GM21381 (cell line): ENCODE measurements around the gene STAT5A.
"Not testable (repeated sequence)": the region's sequence is repeated elsewhere in the genome, so short reads cannot be mapped to it uniquely, and the experiment has no call there.

Experiments
- ATAC-seq: cut with Tn5 transposase; IDR thresholded peaks from one replicate; pipeline ENCODE4 v1.9.1; 2021; ENCODE audit warnings: mild to moderate bottlenecking, moderate library complexity; ENCODE audit not compliant: unreplicated experiment

STAT5A gene

DNA sequence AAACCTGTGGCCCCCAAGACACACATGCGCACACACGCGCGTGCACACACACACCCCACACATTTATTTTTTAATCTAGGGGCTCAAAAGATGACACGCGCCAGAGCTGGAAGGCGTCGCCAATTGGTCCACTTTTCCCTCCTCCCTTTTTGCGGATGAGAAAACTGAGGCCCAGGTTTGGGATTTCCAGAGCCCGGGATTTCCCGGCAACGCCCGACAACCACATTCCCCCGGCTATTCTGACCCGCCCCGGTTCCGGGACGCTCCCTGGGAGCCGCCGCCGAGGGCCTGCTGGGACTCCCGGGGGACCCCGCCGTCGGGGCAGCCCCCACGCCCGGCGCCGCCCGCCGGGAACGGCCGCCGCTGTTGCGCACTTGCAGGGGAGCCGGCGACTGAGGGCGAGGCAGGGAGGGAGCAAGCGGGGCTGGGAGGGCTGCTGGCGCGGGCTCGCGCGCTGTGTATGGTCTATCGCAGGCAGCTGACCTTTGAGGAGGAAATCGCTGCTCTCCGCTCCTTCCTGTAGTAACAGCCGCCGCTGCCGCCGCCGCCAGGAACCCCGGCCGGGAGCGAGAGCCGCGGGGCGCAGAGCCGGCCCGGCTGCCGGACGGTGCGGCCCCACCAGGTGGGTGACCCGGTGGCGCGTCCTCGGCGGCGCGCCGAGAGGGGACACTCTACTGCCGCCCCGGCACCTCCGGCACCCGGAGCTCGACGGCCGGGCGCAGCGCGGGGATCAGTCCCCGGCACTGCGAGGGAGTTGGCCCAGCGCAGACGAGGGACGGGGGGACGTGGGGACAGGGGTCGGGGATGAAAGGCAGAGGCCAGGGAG, at the start of gene STAT5A:
Gene STAT5A (plus strand): TSS at position 522 of the 826 bp plus-strand sequence. CDS start 914 bp downstream, outside the sequence.
- ATAC-seq: peak; percentile 43

DNA sequence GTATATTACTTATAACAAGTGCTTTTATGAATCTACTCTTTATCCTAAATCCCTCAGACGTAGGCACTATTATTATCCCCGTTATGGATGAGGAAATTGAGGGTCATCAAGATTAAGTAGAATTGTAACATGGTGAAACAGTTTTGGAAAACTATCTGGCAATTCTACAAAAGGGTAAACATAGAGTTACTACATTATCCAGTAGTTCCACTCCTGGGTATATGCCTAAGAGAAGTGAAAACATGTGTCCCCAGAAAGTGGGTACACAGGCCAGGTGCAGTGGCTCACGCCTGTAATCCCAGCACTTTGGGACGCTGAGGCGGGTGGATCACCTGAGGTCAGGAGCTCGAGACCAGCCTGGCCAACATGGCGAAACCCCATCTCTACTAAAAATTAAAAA, 48.7 kb upstream of the STAT5A start:
- not testable (repeated sequence) for ATAC-seq

DNA sequence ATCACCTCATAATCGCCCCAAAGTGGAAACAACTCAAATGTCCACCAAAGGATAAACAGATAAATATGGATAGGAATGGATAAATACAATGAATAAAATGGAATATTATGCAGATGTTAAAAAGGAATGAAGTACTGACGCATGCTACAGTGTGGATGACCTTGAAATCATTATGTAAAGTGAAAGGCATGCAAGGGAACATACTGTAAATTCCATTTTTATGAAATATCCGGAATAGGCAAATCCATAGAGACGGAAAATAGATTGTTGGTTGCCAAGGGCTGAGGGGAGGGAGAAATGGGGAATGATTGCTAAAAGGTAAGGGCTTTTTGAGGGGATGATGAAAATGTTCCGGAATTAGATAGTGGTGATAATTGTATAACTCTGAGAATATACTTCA, 48.1 kb upstream of the STAT5A start:
- no peak for ATAC-seq

DNA sequence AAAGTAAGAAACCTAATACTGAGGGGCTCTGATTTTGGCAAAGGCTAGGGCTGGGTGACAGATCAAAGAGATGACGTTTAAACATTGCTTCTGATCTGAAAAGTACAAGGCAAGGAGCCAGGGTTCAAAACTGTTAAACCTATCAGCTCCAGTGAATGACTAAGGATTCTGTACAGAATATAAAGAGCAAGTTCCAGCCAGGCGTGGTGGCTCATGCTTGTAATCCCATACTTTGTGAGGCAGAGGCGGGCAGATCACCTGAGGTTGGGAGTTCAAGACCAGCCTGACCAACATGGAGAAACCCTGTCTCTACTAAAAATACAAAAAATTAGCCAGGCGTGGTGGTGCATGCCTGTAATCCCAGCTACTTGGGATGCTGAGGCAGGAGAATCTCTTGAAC, 47.4 kb upstream of the STAT5A start:
- not testable (repeated sequence) for ATAC-seq

DNA sequence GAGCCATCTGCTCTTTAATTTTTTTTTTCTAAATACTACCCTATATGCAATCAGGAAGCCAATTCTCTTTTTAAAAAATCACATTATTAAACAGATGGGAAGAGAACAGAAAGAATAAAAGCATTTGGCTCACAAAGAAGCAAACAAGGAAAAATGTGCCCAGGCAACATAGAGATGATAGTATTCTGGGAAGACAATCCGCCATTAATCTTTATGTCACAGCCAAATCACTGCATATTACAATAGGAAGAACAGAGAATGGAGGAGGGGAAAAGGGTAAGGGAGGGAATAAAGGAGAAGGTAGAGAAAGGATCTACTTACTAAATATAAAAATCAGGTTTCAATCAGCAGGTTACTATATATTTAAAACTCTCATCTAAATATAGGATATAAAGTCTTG, 46.4 kb upstream of the STAT5A start:
- ATAC-seq: no peak

DNA sequence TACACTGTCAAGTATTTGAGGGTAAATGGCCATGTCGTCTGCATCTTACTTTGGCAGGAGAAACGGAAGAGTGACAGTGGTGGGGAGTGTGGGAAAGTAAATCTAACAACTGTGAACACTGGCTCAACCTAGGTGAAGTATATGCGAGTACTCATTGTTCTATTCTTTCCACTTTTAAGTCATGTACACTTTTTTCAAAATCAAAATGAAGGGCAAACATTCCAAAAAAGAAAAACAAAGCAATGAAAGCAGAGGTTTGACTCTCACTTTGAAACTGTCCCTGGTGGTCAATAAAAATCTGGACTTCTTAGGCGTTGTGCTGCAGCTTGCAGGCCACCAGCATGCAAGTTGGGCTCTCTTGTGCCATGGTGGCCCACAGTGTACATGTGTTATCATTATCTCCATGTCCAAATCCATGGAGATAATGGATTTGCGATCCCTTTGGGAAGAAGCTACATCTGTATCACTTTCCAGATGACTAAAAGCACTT, 44.8 kb upstream of the STAT5A start:
- ATAC-seq: no peak

DNA sequence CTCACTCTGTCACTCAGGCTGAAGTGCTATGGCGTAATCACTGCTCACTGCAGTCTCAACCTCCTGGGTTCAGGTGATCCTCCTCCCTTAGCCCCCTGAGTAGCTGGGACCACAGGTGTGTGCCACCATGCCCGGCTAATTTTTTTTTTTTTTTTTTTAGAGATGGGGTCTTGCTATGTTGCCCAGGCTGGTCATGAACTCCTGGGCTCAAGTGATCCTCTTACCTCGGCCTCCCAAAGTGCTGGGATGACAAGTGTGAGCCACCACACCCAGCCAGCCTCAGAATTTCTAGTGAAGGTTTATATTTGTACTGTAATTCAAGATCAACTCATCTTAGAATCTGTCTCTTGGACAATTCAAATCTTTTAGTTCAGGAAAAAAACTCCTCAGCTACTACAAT, 44.2 kb upstream of the STAT5A start:
- ATAC-seq: not testable (repeated sequence)

DNA sequence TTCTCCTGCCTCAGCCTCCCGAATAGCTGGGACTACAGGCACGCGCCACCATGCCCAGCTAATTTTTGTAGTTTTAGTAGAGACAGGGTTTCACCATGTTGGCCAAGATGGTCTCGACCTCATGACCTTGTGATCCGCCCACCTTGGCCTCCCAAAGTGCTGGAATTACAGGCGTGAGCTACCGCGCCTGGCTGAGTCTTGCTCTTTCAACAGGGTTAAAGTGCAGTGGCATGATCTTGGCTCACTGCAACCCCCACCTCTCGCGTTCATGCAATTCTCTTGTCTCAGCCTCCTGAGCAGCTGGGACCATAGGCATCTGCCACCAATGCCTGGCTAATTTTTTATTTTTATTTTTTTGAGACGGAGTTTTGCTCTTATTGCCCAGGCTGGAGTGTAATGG, 43.1 kb upstream of the STAT5A start:
- not testable (repeated sequence) for ATAC-seq

DNA sequence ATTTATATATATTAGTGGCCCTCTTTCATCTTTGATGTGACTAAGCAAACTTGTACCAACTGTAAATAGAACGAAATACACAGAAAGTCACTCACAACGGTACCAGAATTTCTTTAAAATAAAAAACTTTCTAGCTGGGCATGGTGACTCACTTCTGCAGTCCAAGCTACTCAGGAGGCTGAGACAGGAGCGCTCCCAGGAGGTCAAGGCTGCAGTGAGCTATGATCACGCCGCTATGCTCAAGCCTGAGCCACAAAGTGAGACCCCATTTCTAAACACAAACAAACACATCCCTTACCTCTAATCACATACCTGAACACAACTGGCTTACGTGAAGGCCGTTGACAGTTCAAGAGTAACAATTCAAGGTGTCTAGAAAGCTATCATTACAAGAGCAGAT, 41.8 kb upstream of the STAT5A start:
- ATAC-seq: no peak

DNA sequence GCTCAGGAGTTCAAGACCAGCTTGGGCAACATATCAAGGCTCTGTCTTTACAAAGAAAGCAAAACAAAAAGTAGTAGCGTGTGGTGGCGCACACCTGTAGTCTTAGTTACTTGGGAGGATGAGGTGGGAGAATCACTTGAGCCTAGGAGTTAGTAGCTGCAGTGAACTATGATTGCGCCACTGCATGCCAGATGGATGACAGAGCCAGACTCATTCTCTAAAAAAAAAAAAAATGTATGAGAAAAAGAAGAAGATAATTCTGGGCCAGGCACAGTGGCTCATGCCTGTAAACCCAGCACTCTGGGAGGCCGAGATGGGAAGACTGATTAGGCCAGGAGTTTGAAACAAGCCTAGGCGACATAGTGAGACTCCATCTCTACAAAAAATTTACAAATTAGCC, 40.6 kb upstream of the STAT5A start:
- no peak for ATAC-seq

DNA sequence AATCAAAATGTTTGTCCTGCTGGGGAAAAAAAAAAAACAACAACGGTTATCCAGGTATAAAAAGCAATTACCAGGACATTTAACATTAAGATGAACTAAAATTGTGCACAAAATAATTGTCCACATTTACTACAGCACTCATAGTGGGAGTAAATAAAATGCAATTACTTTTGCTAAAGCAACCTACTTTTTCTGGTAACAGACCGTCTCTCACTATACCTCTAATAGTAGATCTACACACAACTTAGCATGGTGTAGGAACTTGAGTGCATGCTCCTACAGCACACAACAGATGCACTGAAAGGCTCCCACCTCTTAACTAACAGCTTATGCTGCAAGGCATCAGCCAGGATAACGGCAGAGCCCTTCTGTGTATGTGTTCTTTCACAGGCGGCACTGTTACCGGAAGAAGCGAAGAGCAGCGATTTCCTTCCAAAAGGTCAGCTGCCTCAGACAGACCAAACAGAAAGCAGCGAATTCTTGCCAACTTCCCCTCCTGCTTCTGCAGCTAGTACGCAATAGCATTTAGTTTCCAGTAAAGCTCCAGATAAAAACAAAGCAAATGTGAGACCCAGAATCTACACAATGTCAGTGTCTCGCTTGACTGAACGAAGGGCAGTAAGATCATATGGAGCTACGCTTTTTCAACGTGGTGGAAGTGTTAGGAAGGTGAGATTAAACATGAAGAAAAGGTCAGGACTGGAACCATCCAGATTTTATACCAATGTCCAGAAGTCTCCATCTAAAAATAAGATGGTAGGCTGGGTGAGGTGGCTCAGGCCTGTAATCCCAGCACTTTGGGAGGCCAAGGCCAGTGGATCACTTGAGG, 39.7 kb upstream of the STAT5A start:
- ATAC-seq: peak; percentile 69

DNA sequence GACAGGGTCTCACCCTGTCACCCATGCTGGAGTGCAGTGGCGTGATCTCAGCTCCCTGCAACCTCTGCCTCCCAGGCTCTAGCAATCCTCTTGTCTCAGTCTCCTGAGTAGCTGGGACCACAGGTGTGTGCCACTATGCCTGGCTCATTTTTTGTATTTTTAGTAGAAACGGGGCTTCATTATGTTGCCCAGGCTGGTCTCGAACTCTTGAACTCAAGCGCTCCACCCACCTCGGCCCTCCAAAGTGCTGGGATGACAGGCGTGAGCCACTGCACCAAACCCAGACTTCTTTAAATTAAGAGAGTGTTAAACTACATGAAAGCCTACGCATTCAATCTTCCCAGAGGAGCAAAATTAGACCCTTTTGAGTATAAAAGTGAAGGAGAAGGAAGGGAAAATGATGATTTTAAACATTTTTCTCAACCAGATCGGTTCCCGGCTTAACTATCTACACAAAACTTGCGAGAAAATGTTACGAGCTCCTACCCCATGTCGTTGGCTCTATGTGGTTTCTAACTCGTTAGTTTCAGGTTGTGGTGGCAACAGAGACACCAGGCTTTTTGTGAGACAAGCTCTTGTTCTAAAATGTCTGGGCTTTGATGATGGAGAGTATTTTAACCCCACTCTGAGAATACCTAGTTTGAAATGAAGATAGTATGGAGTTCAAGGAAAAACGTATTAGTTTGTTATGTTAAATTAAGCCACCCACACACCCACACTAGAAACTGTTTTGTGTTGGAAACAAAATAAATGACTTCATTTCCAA, 38.4 kb upstream of the STAT5A start:
- ATAC-seq: no peak

DNA sequence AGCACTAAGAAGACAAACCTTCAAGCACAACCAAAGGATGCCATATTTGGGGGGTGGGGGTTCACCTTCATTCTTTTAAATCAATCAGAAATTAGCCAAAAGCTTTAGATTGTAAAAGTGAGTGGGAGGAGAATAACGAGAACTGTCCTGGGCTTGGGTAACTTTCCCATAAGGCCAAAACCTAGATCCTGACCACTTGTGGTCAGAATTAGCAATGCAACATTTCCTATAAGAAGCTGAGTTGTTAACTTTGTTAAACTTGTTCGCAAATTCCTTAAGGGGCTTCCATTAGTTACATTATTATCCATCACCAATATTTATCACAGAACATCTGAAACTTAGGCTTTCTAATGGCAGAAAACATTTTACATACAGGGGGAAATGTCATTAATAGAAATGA, 37.2 kb upstream of the STAT5A start:
- ATAC-seq: no peak

DNA sequence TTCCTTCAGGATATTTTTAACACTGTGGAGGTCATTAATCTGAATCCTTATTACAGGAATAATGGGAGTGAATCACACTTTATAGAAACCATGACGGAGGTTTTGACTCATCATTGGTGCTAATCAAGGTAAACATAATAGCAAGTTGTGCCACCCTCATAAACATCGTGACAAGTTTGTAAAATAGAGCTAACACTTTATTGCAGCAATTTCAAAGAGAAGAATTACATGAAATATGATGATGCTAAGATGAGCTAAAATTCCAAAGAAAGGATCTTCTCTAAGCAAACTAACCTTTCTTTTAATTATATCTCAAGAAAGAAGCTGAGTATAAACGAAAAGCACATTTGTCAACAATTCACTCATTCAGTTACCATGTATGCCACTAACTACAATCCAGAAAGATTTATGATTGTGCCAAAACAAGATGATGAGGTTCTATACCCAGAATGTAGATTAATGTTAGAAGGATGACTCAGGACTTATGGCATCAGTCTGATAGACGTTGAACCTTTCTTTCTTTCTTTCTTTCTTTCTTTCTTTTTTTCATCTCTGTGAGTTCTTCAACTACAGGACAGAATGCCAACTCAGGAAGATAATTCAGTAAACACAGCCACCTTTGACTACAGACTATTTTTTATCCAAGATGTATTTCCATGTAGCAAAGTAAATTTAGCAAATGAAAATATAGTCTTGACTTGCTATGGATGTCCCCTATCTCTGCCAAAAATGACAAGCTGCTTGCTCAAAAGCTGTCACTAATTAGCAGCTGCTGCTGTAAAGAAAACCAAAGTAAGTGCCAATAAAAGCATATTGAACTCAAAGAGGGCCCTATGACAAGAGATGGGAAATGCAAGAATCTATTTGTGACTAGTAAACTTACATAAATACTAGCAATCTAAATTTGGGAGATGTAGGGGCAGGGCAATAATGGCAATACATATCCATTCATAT, 35.4 kb upstream of the STAT5A start:
- ATAC-seq: no peak

DNA sequence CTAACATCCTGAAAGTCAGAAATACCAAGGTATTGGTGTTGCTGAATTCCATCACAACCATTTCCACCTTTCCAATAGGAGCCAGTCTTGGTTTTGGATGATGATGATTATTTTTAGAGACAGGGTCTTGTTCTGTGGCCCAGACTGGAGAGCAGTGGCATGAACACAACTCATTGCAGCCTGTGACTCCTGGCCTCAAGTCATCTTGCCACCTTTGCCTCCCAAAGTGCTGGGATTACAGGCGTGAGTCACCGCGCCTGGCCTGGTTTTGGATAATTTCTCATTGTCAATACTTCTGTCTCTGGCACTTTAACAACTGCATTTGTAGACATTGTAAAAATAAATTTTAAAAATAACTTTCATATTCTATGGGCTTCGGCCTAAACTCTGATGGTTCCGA, 34.7 kb upstream of the STAT5A start:
- ATAC-seq: no peak

DNA sequence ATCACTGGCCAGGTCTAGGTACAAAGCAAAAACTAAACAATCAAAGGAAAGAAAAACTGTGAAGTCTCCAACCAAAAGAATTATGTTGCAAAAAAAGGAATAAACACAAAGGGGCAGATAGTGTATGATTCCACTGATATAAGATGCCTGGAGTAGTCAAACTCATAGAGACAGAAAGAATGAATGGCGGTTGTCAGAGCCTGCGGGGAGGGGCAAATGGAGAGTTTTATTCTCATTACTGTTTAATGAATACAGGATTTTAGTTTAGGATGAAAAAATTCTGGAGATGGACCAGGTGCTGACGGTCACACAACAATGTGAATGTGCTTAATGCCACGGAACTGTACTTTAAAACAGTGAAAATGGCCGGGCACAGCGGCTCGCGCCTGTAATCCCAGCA, 32.9 kb upstream of the STAT5A start:
- ATAC-seq: no peak

DNA sequence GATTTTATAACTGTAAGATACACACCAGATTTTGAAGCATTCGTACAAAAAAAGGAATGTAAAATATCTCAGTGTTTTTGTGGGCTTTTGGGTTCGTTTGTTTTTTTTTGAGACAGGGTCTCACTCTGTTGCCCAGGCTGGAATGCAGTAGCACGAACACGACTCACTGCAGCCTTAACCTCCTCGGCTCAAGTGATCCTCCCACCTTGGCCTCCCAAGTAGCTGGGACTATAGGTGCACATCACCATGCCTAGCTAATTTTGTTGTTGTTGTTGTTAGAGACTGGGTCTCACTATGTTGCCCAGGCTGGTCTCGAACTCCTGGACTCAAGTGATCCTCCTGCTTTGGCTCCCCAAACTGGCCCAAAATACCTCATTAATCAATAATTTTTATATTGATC, 28.0 kb upstream of the STAT5A start:
- ATAC-seq: no peak

DNA sequence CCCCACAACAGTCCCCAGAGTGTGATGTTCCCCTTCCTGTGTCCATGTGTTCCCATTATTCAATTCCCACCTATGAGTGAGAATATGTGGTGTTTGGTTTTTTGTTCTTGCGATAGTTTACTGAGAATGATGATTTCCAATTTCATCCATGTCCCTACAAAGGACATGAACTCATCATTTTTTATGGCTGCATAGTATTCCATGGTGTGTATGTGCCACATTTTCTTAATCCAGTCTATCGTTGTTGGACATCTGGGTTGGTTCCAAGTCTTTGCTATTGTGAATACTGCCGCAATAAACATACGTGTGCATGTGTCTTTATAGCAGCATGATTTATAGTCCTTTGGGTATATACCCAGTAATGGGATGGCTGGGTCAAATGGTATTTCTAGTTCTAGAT, 23.9 kb upstream of the STAT5A start:
- not testable (repeated sequence) for ATAC-seq

DNA sequence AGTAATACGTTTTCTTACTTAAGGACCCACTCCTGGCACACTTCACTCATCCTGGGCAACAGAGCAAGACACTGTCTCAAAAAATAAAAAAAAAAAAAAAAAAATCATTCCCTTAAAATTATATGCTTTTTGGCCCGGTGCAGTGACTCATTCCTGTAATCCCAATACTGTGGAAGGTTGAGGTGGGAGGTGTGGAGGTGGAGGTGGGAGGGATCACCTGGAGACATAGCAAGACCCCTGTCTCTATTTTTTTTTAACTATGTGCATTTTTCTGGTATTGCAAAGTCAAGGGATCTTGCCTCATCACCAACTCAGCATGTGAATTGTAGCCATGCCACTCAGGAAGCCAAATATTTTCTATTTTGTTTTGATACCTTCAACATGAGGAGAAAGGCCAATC, 21.8 kb upstream of the STAT5A start:
- ATAC-seq: no peak
